Measurements from ENCODE around the gene TRMU. TPM values are rescaled to one million over a fixed set of nuclear protein-coding genes. Genes with fewer than 3 reads are reported as not detected.

The TRMU gene
- total and polyA plus RNA-seq, 2 of the 8 experiments (the other 6 are each of a cell fraction or from before 2014, with no cell fraction given): 43.4 to 70.6 TPM

- Histone ChIP-seq H3K4ac (replicated peaks; ENCODE audit: insufficient read length, low read depth, low read length) (no peak overlapping the region), H2BK20ac (ENCODE audit: low read length) (no peak overlapping the region), H2AK5ac (ENCODE audit: low read depth, low read length) (no peak overlapping the region), H2BK12ac (ENCODE audit: low read depth, low read length) (no peak overlapping the region), H2BK5ac (ENCODE audit: low read depth, low read length) (no peak overlapping the region), H4K8ac (ENCODE audit: extremely low read depth, insufficient read depth, low read length) (no peak overlapping the region), H3K36me3 (ENCODE audit: control insufficient read depth in 2 of 4, insufficient read depth in 4 of 4, low read length in 3 of 4) (peaks cover 0 to 13% (median 7%) of the 10 kb centered on the region in 4 experiments; a peak in 4 of 8 replicates), H3K4me3 (ENCODE audit: extremely low read depth in 1 of 4, insufficient read depth in 2 of 4, low read depth in 3 of 4, low read length in 4 of 4) (no peak overlapping the region), H3K23me2 (ENCODE audit: low read depth, low read length) (no peaks in the 10 kb centered on the region), H3K9ac (replicated peaks in 1 of 4; ENCODE audit: extremely low read depth in 1 of 4, low read depth in 3 of 4, low read length in 3 of 4) (no peak overlapping the region), H3K4me2 (ENCODE audit: insufficient read depth in 1 of 2, low read depth in 2 of 2, low read length in 2 of 2) (no peak overlapping the region), H3K79me2 (ENCODE audit: control insufficient read depth in 1 of 2, insufficient read depth in 2 of 2, low read length in 2 of 2) (no peaks in the 10 kb centered on the region), H3K27me3 (replicated peaks in 1 of 4; ENCODE audit: control insufficient read depth in 3 of 4, extremely low read depth in 1 of 4, insufficient read depth in 3 of 4, low read length in 3 of 4) (no peaks in the 10 kb centered on the region), H3K56ac (replicated peaks; ENCODE audit: insufficient read length, low read depth, low read length) (no peak overlapping the region), H3K79me1 (ENCODE audit: low read depth, low read length) (no peaks in the 10 kb centered on the region), H3K9me3 (ENCODE audit: insufficient read depth in 2 of 2, low read depth in 1 of 2, low read length in 1 of 2) (no peaks in the 10 kb centered on the region; a peak in 1 of 4 replicates), H4K91ac (replicated peaks; ENCODE audit: insufficient read length, low read length) (no peak overlapping the region), H4K5ac (ENCODE audit: insufficient read length, low read depth, low read length) (no peak overlapping the region), H3K18ac (ENCODE audit: extremely low read depth, low read length) (no peak overlapping the region), H3K14ac (ENCODE audit: insufficient read length) (no peak overlapping the region), H2AFZ (ENCODE audit: low read length) (no peak overlapping the region), H4K20me1 (replicated peaks in 1 of 2; ENCODE audit: control insufficient read depth in 1 of 2, insufficient read depth in 2 of 2, low read length in 2 of 2) (peaks cover 4 to 6% of the 10 kb centered on the region in 2 experiments), H3K27ac (ENCODE audit: low read depth, low read length) (no peak overlapping the region), H2BK120ac (replicated peaks; ENCODE audit: low read depth, low read length) (no peak overlapping the region), H3K23ac (ENCODE audit: insufficient read length) (no peak overlapping the region), H3K4me1 (replicated peaks in 1 of 4; ENCODE audit: control insufficient read depth in 3 of 4, insufficient read depth in 4 of 4, low read length in 3 of 4) (no peaks in the 10 kb centered on the region), H2BK15ac (ENCODE audit: low read length) (no peak overlapping the region)
- no peak for FAIRE-seq
- POLR2A ChIA-PET (ENCODE audit: partially characterized antibody): interaction anchor here (1.2 to 1.5 kb wide), 2 partner anchors 14 to 23 kb away, joined by 3 read pairs; no protein-coding TSS in a partner anchor
- CTCF ChIA-PET (ENCODE audit: partially characterized antibody): interaction anchor here (1.1 to 5.4 kb wide), 4 partner anchors 8 to 183 kb away, joined by 3 to 44 read pairs (median 6); no protein-coding TSS in a partner anchor
- 89% methylated on average over 14 of the region's 14 CpGs; no CpG with 5 or more reads in 1 of the 2 experiments for WGBS, 2 experiments (ENCODE audit: extremely low coverage in 1 of 2, insufficient coverage in 1 of 2, insufficient read length in 1 of 2, insufficient replicate concordance in 2 of 2, low coverage in 1 of 2, low lambda C conversion rate in 2 of 2, missing lambda C conversion rate in 1 of 2)
- no peak for DNase-seq (ENCODE audit: low read depth in 1 of 2, low spot score in 2 of 2)
- no peak for TF ChIP-seq TAF7 (optimal IDR thresholded peaks at IDR 0.05; ENCODE audit: borderline replicate concordance, low read depth, low read length)
- TF ChIP-seq CTBP2 (IDR thresholded peaks at IDR 0.05; ENCODE audit: borderline replicate concordance, insufficient read depth, insufficient read length, low read length): no peak
- no peak for TF ChIP-seq RBBP5 (IDR thresholded peaks at IDR 0.05; ENCODE audit: borderline replicate concordance, low read depth, low read length)
- no peak for TF ChIP-seq BRCA1 (IDR thresholded peaks at IDR 0.05; ENCODE audit: low read depth, low read length)
- TF ChIP-seq ZNF274 (IDR thresholded peaks at IDR 0.05; ENCODE audit: borderline replicate concordance, extremely low read depth, low read length): no peak
- no peak for TF ChIP-seq CHD1 (IDR thresholded peaks at IDR 0.05; ENCODE audit: low read depth, low read length)
- no peak for TF ChIP-seq KDM1A (IDR thresholded peaks at IDR 0.05; ENCODE audit: borderline replicate concordance, low read length)
- TF ChIP-seq USF2 (IDR thresholded peaks at IDR 0.05; ENCODE audit: low read length): no peak
- no peak for TF ChIP-seq EZH2 (IDR thresholded peaks at IDR 0.05; ENCODE audit: low read depth, low read length, severe bottlenecking)
- TF ChIP-seq CBX8 (IDR thresholded peaks at IDR 0.05; ENCODE audit: borderline replicate concordance, low read depth, low read length): no peak
- TF ChIP-seq TCF12 (IDR thresholded peaks at IDR 0.05; ENCODE audit: low read depth, low read length): no peak
- no peak for TF ChIP-seq JUND (IDR thresholded peaks at IDR 0.05; ENCODE audit: low read length)
- no peak for TF ChIP-seq SP4 (IDR thresholded peaks at IDR 0.05; ENCODE audit: low read length)
Observed at GRCh38 chr22:46359362-46359761, 23.8 kb downstream of the TRMU start.
